ENCODE results near the gene TOB1.
"Not testable (repeated sequence)": the region's sequence is repeated elsewhere in the genome, so short reads cannot be mapped to it uniquely, and the experiment has no call there.

Gene TOB1

DNA sequence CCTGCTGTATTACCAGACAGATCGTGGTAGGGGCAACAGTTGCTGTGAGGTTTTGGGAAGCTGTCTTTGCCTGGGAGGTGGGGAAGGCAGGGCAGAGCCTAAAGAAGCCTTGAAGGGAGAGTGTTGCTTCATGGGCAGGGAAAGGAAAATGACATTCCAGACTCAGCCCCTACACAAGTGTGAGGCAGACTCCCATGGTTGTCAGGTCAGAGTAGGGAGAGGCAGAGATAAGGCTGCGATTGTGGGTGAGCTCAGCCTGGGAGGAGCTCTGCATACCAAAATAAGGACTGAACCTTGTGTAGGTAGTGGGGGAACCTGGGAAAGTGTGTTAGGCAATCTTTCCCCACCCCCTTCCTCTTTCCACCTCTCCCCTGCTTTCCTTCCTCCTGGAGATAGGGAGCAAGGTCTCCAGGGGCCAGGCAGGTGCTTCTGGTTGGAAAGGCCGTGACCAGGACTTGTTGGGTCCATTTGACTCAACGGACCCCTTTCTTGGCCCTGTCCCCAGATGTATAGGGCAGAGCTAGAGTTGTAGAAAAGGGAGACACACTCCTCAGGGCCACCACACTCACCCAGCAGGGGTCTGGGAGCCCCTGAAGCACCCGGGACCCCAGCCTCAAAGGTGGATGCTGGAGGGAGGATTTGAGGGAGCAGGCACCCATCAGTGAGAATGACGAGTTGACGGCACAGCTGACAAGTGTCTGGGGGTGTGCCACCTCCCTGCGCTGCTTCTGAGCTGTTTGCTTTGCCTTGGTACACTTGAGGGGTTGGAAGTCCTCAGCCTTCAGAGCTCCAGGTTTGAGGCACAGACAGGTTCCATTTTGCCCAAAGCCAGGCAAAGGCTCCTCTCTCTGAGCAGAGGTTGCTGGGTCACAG is 18.5 kb upstream of the TOB1 start:
- H3K9me3 ChIP-seq (ENCODE audit: insufficient read depth, low read length) = peaks cover 6% of the 10 kb centered on the region; the same call in 1 of the 2 replicates
- peaks cover 27% of the 10 kb centered on the region for H3K4me1 ChIP-seq (ENCODE audit: insufficient read depth, insufficient read length)
- TF ChIP-seq YY1 (IDR thresholded peaks at IDR 0.05; ENCODE audit: insufficient read depth, insufficient read length) (no peak), SUZ12 (IDR thresholded peaks at IDR 0.05; ENCODE audit: extremely low read depth, insufficient read depth, insufficient read length) (no peak), ZNF274 (IDR thresholded peaks at IDR 0.05; ENCODE audit: low read depth, low read length) (no peak)
- DNase-seq (ENCODE audit: low read depth, low spot score) = no peak
- no peak overlapping the region for H3K4me3 ChIP-seq (ENCODE audit: insufficient read length, low read depth)
- H3K27me3 ChIP-seq (ENCODE audit: insufficient read depth, insufficient read length) = no peaks in the 10 kb centered on the region
- no peaks in the 10 kb centered on the region for H3K36me3 ChIP-seq (ENCODE audit: insufficient read depth, insufficient read length, low read length)
- no peak overlapping the region for H3K9ac ChIP-seq (ENCODE audit: insufficient read length, low read depth)

DNA sequence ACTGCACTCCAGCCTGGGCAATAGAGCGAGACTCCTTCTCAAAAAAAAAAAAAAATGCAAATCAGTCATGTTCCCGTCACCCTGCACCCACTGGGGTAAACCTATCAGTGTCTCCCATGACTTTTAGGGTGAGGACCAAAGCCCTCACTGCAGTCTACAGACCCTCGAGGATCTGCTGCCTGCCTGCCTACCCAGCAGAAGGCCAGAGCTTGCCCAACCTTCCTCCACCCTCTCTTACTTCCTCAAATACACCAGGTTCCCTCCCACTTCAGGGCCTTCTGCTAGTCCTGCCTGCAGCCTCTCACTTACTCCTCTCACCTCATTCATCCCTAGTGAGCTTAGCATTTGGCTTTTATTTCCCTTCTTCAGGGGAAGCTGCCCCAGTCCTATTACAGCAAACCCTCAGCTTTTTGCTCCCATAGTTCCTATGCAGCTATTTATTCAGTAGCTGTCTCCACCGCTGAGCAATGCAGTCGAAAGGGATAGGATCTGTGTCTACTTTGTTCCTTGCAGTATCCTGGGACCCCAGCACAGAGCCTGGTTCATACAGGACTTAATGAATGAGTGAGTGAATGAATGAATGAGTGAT is 17.8 kb upstream of the TOB1 start:
- H3K9me3 ChIP-seq (ENCODE audit: insufficient read depth, low read length) = peaks cover 11% of the 10 kb centered on the region; the same call in 1 of the 2 replicates
- no peak overlapping the region for H3K9ac ChIP-seq (ENCODE audit: insufficient read length, low read depth)
- no peaks in the 10 kb centered on the region for H3K36me3 ChIP-seq (ENCODE audit: insufficient read depth, insufficient read length, low read length)
- H3K4me3 ChIP-seq (ENCODE audit: insufficient read length, low read depth) = no peak overlapping the region
- no peaks in the 10 kb centered on the region for H3K27me3 ChIP-seq (ENCODE audit: insufficient read depth, insufficient read length)
- no peak for TF ChIP-seq YY1 (IDR thresholded peaks at IDR 0.05; ENCODE audit: insufficient read depth, insufficient read length)
- TF ChIP-seq SUZ12 (IDR thresholded peaks at IDR 0.05; ENCODE audit: extremely low read depth, insufficient read depth, insufficient read length) = no peak
- no peak for TF ChIP-seq ZNF274 (IDR thresholded peaks at IDR 0.05; ENCODE audit: low read depth, low read length)
- no peak for DNase-seq (ENCODE audit: low read depth, low spot score)
- peaks cover 23% of the 10 kb centered on the region for H3K4me1 ChIP-seq (ENCODE audit: insufficient read depth, insufficient read length)

DNA sequence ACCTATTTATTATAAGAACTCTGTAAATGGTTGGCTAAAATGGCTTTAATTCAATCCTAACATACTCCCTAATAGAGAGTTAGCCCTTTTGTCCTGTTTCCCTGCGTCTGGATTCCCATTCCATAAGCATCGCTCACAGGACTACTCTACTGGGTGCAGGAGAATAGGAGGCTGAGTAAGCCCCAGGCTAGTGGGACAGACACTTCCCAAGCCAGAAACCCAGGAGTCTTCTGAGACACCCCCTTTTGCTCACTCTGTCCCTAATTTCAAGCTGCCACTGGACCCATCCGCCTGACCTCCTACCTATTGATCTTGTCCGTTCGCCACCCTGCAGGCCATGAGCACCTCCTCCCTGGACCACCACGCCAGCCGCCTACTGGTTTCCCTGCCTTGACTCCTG is 16.7 kb upstream of the TOB1 start:
- DNase-seq (ENCODE audit: low read depth, low spot score) = no peak
- Histone ChIP-seq H3K9ac (ENCODE audit: insufficient read length, low read depth) (no peak overlapping the region), H3K4me1 (ENCODE audit: insufficient read depth, insufficient read length) (peaks cover 19% of the 10 kb centered on the region), H3K36me3 (ENCODE audit: insufficient read depth, insufficient read length, low read length) (no peaks in the 10 kb centered on the region), H3K27me3 (ENCODE audit: insufficient read depth, insufficient read length) (no peaks in the 10 kb centered on the region), H3K9me3 (ENCODE audit: insufficient read depth, low read length) (peaks cover 11% of the 10 kb centered on the region; the same call in 1 of the 2 replicates), H3K4me3 (ENCODE audit: insufficient read length, low read depth) (no peak overlapping the region)
- TF ChIP-seq ZNF274 (IDR thresholded peaks at IDR 0.05; ENCODE audit: low read depth, low read length) (no peak), SUZ12 (IDR thresholded peaks at IDR 0.05; ENCODE audit: extremely low read depth, insufficient read depth, insufficient read length) (no peak), YY1 (IDR thresholded peaks at IDR 0.05; ENCODE audit: insufficient read depth, insufficient read length) (no peak)

DNA sequence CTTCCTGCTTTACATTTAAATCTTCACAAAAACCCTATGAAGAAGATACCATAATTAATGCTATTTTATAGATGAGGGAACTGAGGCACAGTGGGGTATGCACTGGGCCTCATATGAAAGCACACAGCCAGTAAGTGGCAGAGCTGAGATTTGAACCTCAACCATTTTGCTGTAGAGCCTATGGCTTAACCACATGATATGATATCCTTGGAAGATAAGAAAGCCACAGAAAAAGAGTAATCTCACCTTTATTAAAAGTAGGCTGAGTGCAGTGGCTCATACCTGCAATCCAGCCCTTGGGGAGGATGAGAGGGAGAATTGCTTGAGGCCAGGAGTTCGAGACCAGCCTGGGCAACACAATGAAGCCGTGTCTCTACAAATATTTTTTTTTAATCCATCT is 15.0 kb upstream of the TOB1 start:
- Histone ChIP-seq H3K9ac (ENCODE audit: insufficient read length, low read depth) (no peak overlapping the region), H3K27me3 (ENCODE audit: insufficient read depth, insufficient read length) (no peaks in the 10 kb centered on the region), H3K4me1 (ENCODE audit: insufficient read depth, insufficient read length) (peaks cover 16% of the 10 kb centered on the region), H3K4me3 (ENCODE audit: insufficient read length, low read depth) (no peak overlapping the region), H3K9me3 (ENCODE audit: insufficient read depth, low read length) (peaks cover 11% of the 10 kb centered on the region; the same call in 1 of the 2 replicates), H3K36me3 (ENCODE audit: insufficient read depth, insufficient read length, low read length) (no peaks in the 10 kb centered on the region)
- no peak for DNase-seq (ENCODE audit: low read depth, low spot score)
- TF ChIP-seq YY1 (IDR thresholded peaks at IDR 0.05; ENCODE audit: insufficient read depth, insufficient read length) (no peak), ZNF274 (IDR thresholded peaks at IDR 0.05; ENCODE audit: low read depth, low read length) (no peak), SUZ12 (IDR thresholded peaks at IDR 0.05; ENCODE audit: extremely low read depth, insufficient read depth, insufficient read length) (no peak)

DNA sequence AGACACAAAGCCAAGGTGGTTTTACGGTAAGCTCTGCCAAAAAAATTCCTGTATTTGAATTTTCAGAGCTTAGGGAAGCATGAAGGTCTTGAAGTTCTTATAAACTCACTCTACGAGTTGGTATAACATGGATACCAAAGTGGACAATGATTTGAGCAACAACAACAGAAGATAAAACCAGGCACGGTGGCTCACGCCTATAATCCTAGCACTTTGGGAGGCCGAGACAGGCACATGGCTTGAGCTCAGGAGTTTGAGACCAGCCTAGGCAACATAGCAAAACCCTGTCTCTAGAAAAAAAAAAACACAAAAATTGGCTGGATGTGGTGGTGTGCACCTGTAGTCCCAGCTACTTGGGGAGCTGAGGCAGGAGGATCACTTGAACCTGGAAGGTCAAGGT is 12.9 kb upstream of the TOB1 start:
- Histone ChIP-seq H3K4me3 (ENCODE audit: insufficient read length, low read depth) (no peak overlapping the region), H3K9ac (ENCODE audit: insufficient read length, low read depth) (no peak overlapping the region), H3K36me3 (ENCODE audit: insufficient read depth, insufficient read length, low read length) (no peaks in the 10 kb centered on the region), H3K4me1 (ENCODE audit: insufficient read depth, insufficient read length) (peaks cover 6% of the 10 kb centered on the region), H3K27me3 (ENCODE audit: insufficient read depth, insufficient read length) (no peaks in the 10 kb centered on the region), H3K9me3 (ENCODE audit: insufficient read depth, low read length) (peaks cover 11% of the 10 kb centered on the region; the same call in 1 of the 2 replicates)
- no peak for DNase-seq (ENCODE audit: low read depth, low spot score)
- no peak for TF ChIP-seq SUZ12 (IDR thresholded peaks at IDR 0.05; ENCODE audit: extremely low read depth, insufficient read depth, insufficient read length)
- TF ChIP-seq ZNF274 (IDR thresholded peaks at IDR 0.05; ENCODE audit: low read depth, low read length) = no peak
- TF ChIP-seq YY1 (IDR thresholded peaks at IDR 0.05; ENCODE audit: insufficient read depth, insufficient read length) = no peak

DNA sequence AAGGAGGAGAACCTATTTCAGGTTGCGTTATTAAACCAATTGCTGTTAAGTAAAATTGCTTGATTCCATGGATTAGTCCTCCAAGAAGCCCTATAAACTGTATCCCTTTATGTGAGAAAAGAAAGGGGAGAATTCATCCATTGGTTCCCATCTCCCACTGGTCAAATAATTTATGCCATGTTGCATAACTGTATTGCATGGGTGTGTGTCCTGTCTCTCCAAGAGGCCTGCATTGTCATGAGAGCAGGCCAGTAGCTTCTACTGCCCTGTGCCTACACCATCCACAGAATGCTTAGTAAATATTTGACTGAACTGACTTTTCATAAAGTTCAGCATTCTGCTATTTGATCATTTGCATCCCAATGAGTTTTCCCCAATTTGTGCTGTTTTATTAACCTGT is 11.7 kb upstream of the TOB1 start:
- Histone ChIP-seq H3K9ac (ENCODE audit: insufficient read length, low read depth) (no peak overlapping the region), H3K4me3 (ENCODE audit: insufficient read length, low read depth) (no peak overlapping the region), H3K4me1 (ENCODE audit: insufficient read depth, insufficient read length) (peaks cover 2% of the 10 kb centered on the region), H3K27me3 (ENCODE audit: insufficient read depth, insufficient read length) (no peaks in the 10 kb centered on the region), H3K36me3 (ENCODE audit: insufficient read depth, insufficient read length, low read length) (no peaks in the 10 kb centered on the region), H3K9me3 (ENCODE audit: insufficient read depth, low read length) (peaks cover 11% of the 10 kb centered on the region; the same call in 1 of the 2 replicates)
- DNase-seq (ENCODE audit: low read depth, low spot score) = no peak
- no peak for TF ChIP-seq YY1 (IDR thresholded peaks at IDR 0.05; ENCODE audit: insufficient read depth, insufficient read length)
- no peak for TF ChIP-seq SUZ12 (IDR thresholded peaks at IDR 0.05; ENCODE audit: extremely low read depth, insufficient read depth, insufficient read length)
- TF ChIP-seq ZNF274 (IDR thresholded peaks at IDR 0.05; ENCODE audit: low read depth, low read length) = no peak

DNA sequence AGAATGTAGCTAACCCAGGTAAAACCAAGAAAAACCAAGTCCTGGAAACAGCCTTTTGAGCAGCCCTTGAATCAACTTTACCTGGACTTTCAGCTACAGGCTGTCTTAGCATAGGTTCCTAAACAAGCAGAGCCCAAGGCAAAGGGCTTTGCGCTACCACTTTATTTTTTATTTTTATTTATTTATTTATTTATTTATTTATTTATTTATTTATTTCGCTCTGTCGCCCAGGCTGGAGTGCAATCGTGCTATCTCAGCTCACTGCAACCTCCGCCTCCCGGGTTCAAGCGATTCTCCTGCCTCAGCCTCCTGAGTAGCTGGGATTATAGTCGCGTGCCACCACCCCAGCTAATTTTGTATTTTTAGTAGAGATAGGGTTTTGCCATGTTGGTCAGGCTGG is 10.9 kb upstream of the TOB1 start:
- not testable (repeated sequence) for H3K4me1 ChIP-seq (ENCODE audit: insufficient read depth, insufficient read length); H3K9ac ChIP-seq (ENCODE audit: insufficient read length, low read depth); H3K36me3 ChIP-seq (ENCODE audit: insufficient read depth, insufficient read length, low read length); H3K27me3 ChIP-seq (ENCODE audit: insufficient read depth, insufficient read length); H3K4me3 ChIP-seq (ENCODE audit: insufficient read length, low read depth); DNase-seq (ENCODE audit: low read depth, low spot score)
- H3K9me3 ChIP-seq (ENCODE audit: insufficient read depth, low read length) = peaks cover 11% of the 10 kb centered on the region; the same call in 1 of the 2 replicates

Measured in NT2/D1 (cell line).